Ectodermal cell (in vitro differentiated cells): ENCODE data around the gene ZNF555. TPM values are rescaled to one million over a fixed set of nuclear protein-coding genes. Genes with fewer than 3 reads are reported as not detected.
"Not testable (repeated sequence)": the region's sequence is repeated elsewhere in the genome, so short reads cannot be mapped to it uniquely, and the experiment has no call there.

Source experiments
- H3K27ac ChIP-seq: 2 replicates; pipeline ENCODE4 v1.7.0; 2013; ENCODE audit warnings: mild to moderate bottlenecking, low read depth, low read length; ENCODE audit not compliant: insufficient read depth, poor library complexity, severe bottlenecking
- H3K27me3 ChIP-seq: 2 replicates; pipeline ENCODE4 v1.7.0; 2013; ENCODE audit warnings: mild to moderate bottlenecking, low read length; ENCODE audit not compliant: insufficient read depth, control insufficient read depth, poor library complexity, severe bottlenecking
- H3K36me3 ChIP-seq: one replicate; pipeline ENCODE4 v1.7.0; 2013; ENCODE audit warnings: low read length; ENCODE audit not compliant: control insufficient read depth, insufficient read depth
- H3K4me1 ChIP-seq: one replicate; pipeline ENCODE4 v1.7.0; 2013; ENCODE audit warnings: low read length; ENCODE audit not compliant: control insufficient read depth, insufficient read depth
- H3K4me3 ChIP-seq: 2 replicates; pipeline ENCODE4 v1.7.0; 2013; ENCODE audit warnings: low read depth, low read length, control low read depth; ENCODE audit not compliant: insufficient read depth
- H3K9me3 ChIP-seq: 2 replicates; pipeline ENCODE4 v1.7.0; 2013; ENCODE audit warnings: mild to moderate bottlenecking, low read length, moderate library complexity; ENCODE audit not compliant: control insufficient read depth
- WGBS, 2 experiments: methylation state at CpG; one replicate each; pipeline ENCODE4 v1.1.7; 2013; ENCODE audit warnings: missing lambda C conversion rate in 2 of 2; 5-methylcytosine and 5-hydroxymethylcytosine counted together
- polyA plus RNA-seq, 4 experiments: library from polyadenylated mRNA; stranded (reverse); fragments of 50-300 nt; gene quantifications; one replicate each; pipeline ENCODE4 v1.2.3, GENCODE V29; 2013

Gene ZNF555
- 7.5 TPM for polyA plus RNA-seq (2013, experiment 1 of 4)
- 8.2 TPM for polyA plus RNA-seq (2013, experiment 2 of 4)
- 9.5 TPM for polyA plus RNA-seq (2013, experiment 3 of 4)
- 11.8 TPM for polyA plus RNA-seq (2013, experiment 4 of 4)

GRCh38 chr19:2840794-2841791 lies at the start of gene ZNF555:
Gene ZNF555 (plus strand): TSS chr19:2841475. CDS start chr19:2841573, 98 bp downstream.
- H3K27ac ChIP-seq = peak within 1 kb of the TSS; percentile 47
- peaks cover 7% of the 10 kb centered on the region for H3K36me3 ChIP-seq
- H3K4me1 ChIP-seq = peaks cover 6% of the 10 kb centered on the region
- WGBS, 2 experiments = 1% methylated on average over 106 of the region's 106 CpGs
- peak within 1 kb of the TSS; percentile 67 for H3K4me3 ChIP-seq
- H3K9me3 ChIP-seq = peaks cover 3% of the 10 kb centered on the region
- peaks cover 13% of the 10 kb centered on the region for H3K27me3 ChIP-seq

DNA sequence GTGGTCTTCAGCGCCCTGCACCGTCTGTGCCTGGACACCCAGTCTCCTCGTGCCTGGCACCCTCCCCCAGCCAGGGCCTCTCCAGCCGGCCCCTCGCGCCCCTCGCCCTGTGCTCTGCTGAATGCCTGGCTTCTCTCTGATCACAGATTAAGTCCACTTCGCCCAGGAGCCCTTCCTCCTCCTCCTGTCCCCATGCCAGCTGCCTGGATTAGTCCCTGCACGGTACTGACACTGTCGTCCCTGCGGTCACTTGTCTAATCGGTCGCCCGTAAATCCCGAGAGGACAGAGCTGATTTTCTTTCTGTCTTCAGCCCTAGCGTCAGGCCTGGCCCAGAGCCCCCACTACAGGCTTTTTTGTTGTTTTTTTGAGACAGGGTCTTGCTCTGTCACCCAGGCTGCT lies 49.4 kb upstream of the ZNF555 start:
- Histone ChIP-seq H3K4me3 (no peak overlapping the region), H3K4me1 (no peaks in the 10 kb centered on the region), H3K27ac (no peak overlapping the region), H3K9me3 (no peaks in the 10 kb centered on the region), H3K36me3 (peaks cover 47% of the 10 kb centered on the region), H3K27me3 (no peaks in the 10 kb centered on the region)
- 91 to 92% methylated on average over 16 of the region's 16 CpGs for WGBS, 2 experiments

GRCh38 chr19:2792666-2793065 lies 48.6 kb upstream of the ZNF555 start:
- H3K9me3 ChIP-seq, H3K4me1 ChIP-seq, H3K27me3 ChIP-seq, H3K27ac ChIP-seq, H3K4me3 ChIP-seq: not testable (repeated sequence)
- WGBS, 2 experiments = 95 to 96% methylated on average over 10 of the region's 10 CpGs
- H3K36me3 ChIP-seq = peaks cover 48% of the 10 kb centered on the region

- Histone ChIP-seq H3K27ac (no peak overlapping the region), H3K9me3 (no peaks in the 10 kb centered on the region), H3K4me1 (no peaks in the 10 kb centered on the region), H3K4me3 (no peak overlapping the region), H3K36me3 (peaks cover 48% of the 10 kb centered on the region), H3K27me3 (no peaks in the 10 kb centered on the region)
- 90 to 95% methylated on average over 7 of the region's 7 CpGs for WGBS, 2 experiments
Measured at GRCh38 chr19:2793126-2793525, 48.1 kb upstream of the ZNF555 start.

DNA sequence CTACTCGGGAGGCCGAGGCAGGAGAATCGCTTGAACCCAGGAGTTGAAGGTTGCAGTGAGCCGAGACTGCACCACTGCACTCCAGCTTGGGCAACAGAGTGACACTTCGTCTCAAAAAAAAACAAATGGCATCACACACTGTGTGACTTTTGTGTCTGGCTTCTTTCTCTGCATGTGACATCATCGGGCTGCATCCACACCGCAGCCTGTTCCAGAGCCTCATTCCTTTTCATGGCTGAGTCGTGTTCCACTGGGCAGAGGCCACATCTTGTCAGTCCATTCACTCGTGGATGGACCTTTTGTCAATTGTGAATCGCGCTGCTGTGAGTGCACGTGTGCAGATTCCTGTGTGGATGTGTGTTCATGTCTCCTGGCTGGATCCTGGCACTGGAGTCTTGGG lies 47.7 kb upstream of the ZNF555 start:
- Histone ChIP-seq H3K4me3 (no peak overlapping the region), H3K9me3 (no peaks in the 10 kb centered on the region), H3K4me1 (no peaks in the 10 kb centered on the region), H3K27ac (no peak overlapping the region), H3K36me3 (peaks cover 48% of the 10 kb centered on the region), H3K27me3 (no peaks in the 10 kb centered on the region)
- WGBS, 2 experiments = 95 to 96% methylated on average over 12 of the region's 12 CpGs

DNA sequence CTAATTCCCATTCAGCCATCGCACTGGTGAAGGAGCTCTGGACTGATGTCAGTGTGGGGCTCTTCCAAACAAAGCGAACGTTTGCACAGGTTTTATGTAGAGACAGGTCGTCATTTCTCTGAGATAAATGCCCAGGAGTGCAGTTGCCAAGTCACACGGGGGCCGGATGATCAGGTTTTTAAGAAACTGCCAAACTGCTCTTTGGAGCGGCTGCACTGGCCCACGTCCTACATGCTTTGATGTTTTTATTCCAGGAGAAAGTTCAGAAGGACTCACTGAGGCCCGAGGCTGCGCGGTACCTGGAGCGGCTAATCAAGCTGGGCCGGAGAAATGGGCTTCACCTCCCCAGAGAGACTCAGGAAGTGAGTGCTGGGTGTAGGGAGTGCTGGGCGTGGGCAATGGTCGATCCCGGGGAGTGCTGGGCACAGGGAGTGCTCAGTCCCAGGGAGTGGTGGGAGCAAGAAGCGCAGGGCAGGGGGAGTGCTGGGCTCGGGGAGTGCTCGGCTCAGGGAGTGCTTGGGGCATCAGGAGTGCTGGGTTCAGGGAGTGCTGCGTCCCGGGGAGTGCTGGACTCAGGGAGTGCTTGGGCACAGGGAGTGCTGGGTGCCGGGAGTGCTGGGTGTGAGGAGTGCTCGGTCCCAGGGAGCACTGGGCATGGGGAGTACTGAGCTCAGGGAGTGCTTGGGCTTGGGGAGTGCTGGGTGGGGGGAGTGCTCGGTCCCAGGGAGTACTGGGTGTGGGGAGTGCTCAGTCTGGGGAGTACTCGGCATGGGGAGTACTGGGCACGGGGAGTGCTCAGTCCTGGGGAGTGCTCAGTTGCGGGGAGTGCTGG lies 45.2 kb upstream of the ZNF555 start:
- H3K36me3 ChIP-seq = peaks cover 49% of the 10 kb centered on the region
- no peak overlapping the region for H3K4me3 ChIP-seq

GRCh38 chr19:2796659-2797266 lies 44.5 kb upstream of the ZNF555 start:
- no peaks in the 10 kb centered on the region for H3K27me3 ChIP-seq
- H3K4me1 ChIP-seq = no peaks in the 10 kb centered on the region
- no peak overlapping the region for H3K27ac ChIP-seq
- 96% methylated on average over 23 of the region's 23 CpGs for WGBS, 2 experiments
- no peak overlapping the region for H3K4me3 ChIP-seq
- H3K36me3 ChIP-seq = peaks cover 48% of the 10 kb centered on the region
- no peaks in the 10 kb centered on the region for H3K9me3 ChIP-seq

More for the DNA sequence above, 45.2 kb upstream of the ZNF555 start:
- Histone ChIP-seq H3K4me1 (no peaks in the 10 kb centered on the region), H3K9me3 (no peaks in the 10 kb centered on the region), H3K27me3 (no peaks in the 10 kb centered on the region), H3K27ac (no peak overlapping the region)
- WGBS, 2 experiments = 91 to 93% methylated on average over 27 of the region's 27 CpGs

DNA sequence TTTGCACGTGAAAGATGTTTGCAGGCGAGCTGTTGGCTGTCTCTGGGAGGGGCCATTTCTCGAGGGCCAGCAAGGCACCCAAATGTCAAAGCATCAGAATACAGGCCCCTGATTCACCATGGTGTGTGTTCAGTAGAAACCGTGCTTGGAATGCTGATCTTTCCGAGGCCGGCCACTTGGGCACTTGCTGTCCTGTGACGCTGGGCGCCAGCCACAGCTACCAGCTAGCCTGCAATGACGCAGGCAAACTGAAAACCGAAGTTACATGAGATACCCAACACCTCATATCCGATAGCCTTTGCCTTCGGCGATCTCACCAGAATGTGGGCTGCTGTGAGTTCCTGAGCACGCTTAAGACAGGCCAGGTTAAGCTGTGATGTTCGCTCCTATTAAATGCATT lies 44.0 kb upstream of the ZNF555 start:
- Histone ChIP-seq H3K36me3 (peaks cover 48% of the 10 kb centered on the region), H3K4me1 (no peaks in the 10 kb centered on the region), H3K27ac (no peak overlapping the region), H3K4me3 (no peak overlapping the region), H3K27me3 (no peaks in the 10 kb centered on the region), H3K9me3 (no peaks in the 10 kb centered on the region)
- WGBS, 2 experiments = 94% methylated on average over 15 of the region's 15 CpGs

GRCh38 chr19:2798158-2798685 lies 43.1 kb upstream of the ZNF555 start:
- no peaks in the 10 kb centered on the region for H3K4me1 ChIP-seq
- H3K4me3 ChIP-seq = no peak overlapping the region
- H3K36me3 ChIP-seq = peaks cover 46% of the 10 kb centered on the region
- H3K27me3 ChIP-seq = no peaks in the 10 kb centered on the region
- H3K27ac ChIP-seq = no peak overlapping the region
- H3K9me3 ChIP-seq = no peaks in the 10 kb centered on the region
- WGBS, 2 experiments = 95 to 96% methylated on average over 16 of the region's 16 CpGs
